ENCODE data around the gene KCNA5.

DNA sequence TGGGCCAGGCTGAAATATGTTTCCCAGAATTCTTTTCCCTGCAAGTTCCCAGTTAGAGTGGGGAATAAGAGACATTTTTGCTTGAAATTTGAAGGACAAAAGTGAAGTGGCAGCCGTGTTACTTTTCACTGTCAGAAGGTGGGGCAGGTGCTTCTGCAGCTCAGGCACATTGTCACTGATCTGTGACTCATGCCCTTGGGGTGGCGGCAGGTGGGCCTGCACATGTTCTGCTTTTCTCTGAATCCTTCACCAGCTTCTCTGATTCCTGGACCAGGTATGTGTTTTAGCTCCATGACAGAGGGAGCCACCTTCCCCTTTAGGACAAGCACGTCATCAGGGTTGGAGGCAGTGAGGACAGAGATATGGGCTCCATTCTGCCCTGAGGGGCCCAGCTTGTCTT lies 11.7 kb upstream of the KCNA5 start:
- TF ChIP-seq POLR2A (IDR thresholded peaks at IDR 0.05) (no peak), POLR2AphosphoS5 (IDR thresholded peaks at IDR 0.05) (no peak)
